Uterus (tissue), 4 donors: ENCODE data around the gene MTMR6. TPM values are rescaled to one million over a fixed set of nuclear protein-coding genes. Genes with fewer than 3 reads are reported as not detected.
A peak's percentile ranks its signal among the peaks of the same experiment; 100 is the strongest.
"Not testable (repeated sequence)": the region's sequence is repeated elsewhere in the genome, so short reads cannot be mapped to it uniquely, and the experiment has no call there.

Experiments
- DNase-seq, 2 donors: peaks; one replicate each; pipeline ENCODE4 v3.0.0-alpha.2; 2019 to 2020
- H3K27ac ChIP-seq, 2 donors: fragments of 200-600 bp; sonication (generic); 1 replicate in 1 of 2; 2 replicates in 1 of 2; pipeline ENCODE4 v1.5.1; 2016 to 2018
- H3K27me3 ChIP-seq, 2 donors: fragments of 200-600 bp; sonication (generic); one replicate each; pipeline ENCODE4 v1.5.1; 2018 to 2019; ENCODE audit warnings: control low read depth in 1 of 2
- H3K36me3 ChIP-seq, 2 donors: fragments of 200-600 bp; sonication (generic); one replicate each; pipeline ENCODE4 v1.5.1; 2019; ENCODE audit warnings: control low read depth in 1 of 2
- H3K4me1 ChIP-seq, 2 donors: fragments of 200-600 bp; sonication (generic); one replicate each; pipeline ENCODE4 v1.5.1; 2018 to 2019; ENCODE audit warnings: control low read depth in 1 of 2
- H3K4me3 ChIP-seq, 2 donors: fragments of 200-600 bp; sonication (generic); 1 replicate in 1 of 2; 2 replicates in 1 of 2; pipeline ENCODE4 v1.5.1; 2018 to 2019; ENCODE audit warnings: mild to moderate bottlenecking in 1 of 2
- H3K9me3 ChIP-seq, 2 donors: fragments of 200-600 bp; sonication (generic); one replicate each; pipeline ENCODE4 v1.5.1; 2019; ENCODE audit warnings: control low read depth in 1 of 2
- POLR2A ChIP-seq, 2 donors: fragments of 450-650 bp; IDR thresholded peaks; one replicate each; pipeline ENCODE4 v1.6.1; 2016; ENCODE audit warnings: antibody characterized with exemption in 2 of 2, mild to moderate bottlenecking in 1 of 2, moderate library complexity in 1 of 2
- intact Hi-C: fragments of 100-400 bp; cut with DNase I; formaldehyde crosslinking; loops from one replicate; pipeline ENCODE4 v1.15.1; 2023; ENCODE audit warnings: low total_unique reads
- total RNA-seq, 4 donors: library from RNA; depleted of rRNA in 3 of 4; stranded (reverse); fragments of >200 nt in 3 of 4; gene quantifications; one replicate each; pipeline versions ENCODE4 v1.1.0 to v1.2.4, GENCODE V29; 2014 to 2023
- TF ChIP-seq, protein P1 (sequence below), 4 experiments: fragments of 200-600 bp in 2 of 4; fragments of 450-650 bp in 2 of 4; sonication (generic) in 2 of 4; IDR thresholded peaks; one replicate each; pipeline ENCODE4 v1.5.1; 2016 to 2019; ENCODE audit warnings: antibody characterized with exemption in 4 of 4, mild to moderate bottlenecking in 2 of 4, moderate library complexity in 1 of 4
- donor health status: DM: yes; HTN: yes; CAD: no.

MTMR6 gene
- total RNA-seq, 4 donors from 2014 or later = 10.0 to 36.4 (median 27.3) TPM

DNA sequence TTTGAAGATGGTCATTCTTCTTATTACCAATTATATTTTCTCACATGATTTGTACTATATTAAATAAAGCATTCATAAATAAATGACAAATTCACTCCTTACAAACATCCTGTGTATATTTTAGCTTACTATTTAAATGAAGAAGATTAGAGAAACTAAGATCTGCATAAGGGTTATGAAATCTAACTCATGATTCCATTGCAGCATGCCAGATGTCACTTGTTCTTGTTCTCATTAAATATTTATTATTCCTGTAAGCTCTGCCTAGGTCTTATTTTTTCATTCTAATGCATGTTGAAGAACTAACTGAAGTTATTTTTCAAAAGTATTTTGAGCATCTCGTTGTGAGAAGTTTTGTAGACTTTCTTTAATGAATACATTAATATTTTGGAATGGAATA lies 32.5 kb upstream of the MTMR6 start:
- TF ChIP-seq, protein P1, sequence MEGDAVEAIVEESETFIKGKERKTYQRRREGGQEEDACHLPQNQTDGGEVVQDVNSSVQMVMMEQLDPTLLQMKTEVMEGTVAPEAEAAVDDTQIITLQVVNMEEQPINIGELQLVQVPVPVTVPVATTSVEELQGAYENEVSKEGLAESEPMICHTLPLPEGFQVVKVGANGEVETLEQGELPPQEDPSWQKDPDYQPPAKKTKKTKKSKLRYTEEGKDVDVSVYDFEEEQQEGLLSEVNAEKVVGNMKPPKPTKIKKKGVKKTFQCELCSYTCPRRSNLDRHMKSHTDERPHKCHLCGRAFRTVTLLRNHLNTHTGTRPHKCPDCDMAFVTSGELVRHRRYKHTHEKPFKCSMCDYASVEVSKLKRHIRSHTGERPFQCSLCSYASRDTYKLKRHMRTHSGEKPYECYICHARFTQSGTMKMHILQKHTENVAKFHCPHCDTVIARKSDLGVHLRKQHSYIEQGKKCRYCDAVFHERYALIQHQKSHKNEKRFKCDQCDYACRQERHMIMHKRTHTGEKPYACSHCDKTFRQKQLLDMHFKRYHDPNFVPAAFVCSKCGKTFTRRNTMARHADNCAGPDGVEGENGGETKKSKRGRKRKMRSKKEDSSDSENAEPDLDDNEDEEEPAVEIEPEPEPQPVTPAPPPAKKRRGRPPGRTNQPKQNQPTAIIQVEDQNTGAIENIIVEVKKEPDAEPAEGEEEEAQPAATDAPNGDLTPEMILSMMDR (IDR thresholded peaks at IDR 0.05) = no peak
- no peak for TF ChIP-seq POLR2A (IDR thresholded peaks at IDR 0.05)
- intact Hi-C loops = no loop called here
- Histone ChIP-seq H3K9me3 (no peaks in the 10 kb centered on the region), H3K36me3 (no peaks in the 10 kb centered on the region), H3K27me3 (no peaks in the 10 kb centered on the region), H3K27ac (no peak overlapping the region), H3K4me3 (no peak overlapping the region), H3K4me1 (no peaks in the 10 kb centered on the region)
- no peak for DNase-seq

DNA sequence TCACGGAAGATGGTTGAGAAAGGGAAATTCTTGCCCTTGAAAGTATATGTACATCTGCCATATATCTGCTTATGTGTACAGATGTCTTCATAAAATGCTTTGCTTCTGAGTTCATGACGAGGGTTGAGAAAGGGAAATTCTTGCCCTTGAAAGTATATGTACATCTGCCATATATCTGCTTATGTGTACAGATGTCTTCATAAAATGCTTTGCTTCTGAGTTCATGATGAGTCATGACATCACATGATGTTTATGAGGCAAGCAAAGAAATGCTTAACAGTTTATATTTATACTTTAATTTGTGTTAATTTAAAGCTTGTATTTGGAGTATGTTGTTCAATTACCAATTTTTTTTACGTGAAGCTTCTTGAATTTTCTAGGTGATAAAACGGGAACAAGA lies 31.7 kb upstream of the MTMR6 start:
- H3K9me3 ChIP-seq, H3K27ac ChIP-seq, intact Hi-C loops, DNase-seq, H3K27me3 ChIP-seq, H3K36me3 ChIP-seq, H3K4me1 ChIP-seq, H3K4me3 ChIP-seq: not testable (repeated sequence)

DNA sequence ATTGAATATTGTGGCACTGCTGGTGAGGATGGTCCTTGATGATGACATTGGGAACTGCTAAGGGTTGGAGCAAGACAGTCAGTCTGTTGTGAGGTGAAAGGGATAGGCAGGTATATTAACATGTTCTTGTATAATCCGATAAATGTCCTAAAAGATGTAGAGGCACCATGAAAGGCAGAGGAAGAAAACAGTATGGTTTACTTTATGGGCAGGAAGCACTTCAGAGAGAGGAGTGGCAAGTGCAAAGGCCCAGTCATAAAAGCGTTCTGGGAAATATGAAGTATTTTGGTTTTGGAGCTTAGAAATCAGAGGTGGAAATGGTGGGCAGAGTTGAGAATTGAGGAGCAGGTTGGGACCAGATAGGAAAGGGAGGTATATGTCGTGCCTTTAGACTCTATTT lies 23.6 kb upstream of the MTMR6 start:
- Histone ChIP-seq H3K36me3 (no peaks in the 10 kb centered on the region), H3K9me3 (no peaks in the 10 kb centered on the region), H3K4me3 (no peak overlapping the region), H3K27me3 (no peaks in the 10 kb centered on the region), H3K27ac (no peak overlapping the region), H3K4me1 (no peaks in the 10 kb centered on the region)
- intact Hi-C loops = no loop called here
- DNase-seq = no peak
- TF ChIP-seq, protein P1 (IDR thresholded peaks at IDR 0.05) = no peak
- TF ChIP-seq POLR2A (IDR thresholded peaks at IDR 0.05) = no peak

DNA sequence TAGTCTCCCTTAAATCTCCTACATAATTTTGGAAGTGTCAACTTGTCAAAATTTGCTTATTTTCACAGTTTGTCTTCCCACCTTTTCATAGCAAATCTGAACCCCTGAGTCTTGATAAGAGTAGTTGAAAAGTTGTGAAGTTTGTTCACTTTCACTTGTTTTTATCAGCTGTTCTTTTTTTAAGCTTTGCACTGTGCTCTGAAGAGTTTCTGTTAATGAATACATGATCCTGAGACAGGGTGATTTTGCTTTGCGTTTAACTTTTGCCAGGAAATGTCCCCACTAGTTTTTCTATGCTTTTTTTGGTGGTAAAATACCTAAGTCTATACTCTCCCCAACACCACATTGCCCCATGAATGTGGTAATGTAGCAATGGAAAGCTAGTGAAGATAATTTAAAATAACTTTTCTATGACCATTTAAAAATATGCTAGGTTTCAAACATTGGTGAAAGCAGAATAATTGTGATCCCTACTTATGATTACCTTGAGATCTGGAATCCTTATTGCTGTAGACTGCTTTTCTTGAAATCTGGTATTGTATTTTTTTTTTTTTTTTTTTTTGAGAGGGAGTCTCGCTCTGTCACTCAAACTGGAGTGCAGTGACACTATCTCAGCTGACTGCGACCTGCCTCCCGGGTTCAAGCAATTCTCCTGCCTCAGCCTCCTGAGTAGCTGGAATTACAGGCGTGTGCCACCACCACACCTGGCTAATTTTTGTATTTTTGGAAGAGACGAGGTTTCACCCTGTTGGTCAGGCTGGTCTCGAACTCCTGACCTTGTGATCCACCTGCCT lies 19.6 kb upstream of the MTMR6 start:
- intact Hi-C loops = no loop called here
- Histone ChIP-seq H3K4me3 (no peak overlapping the region), H3K36me3 (no peaks in the 10 kb centered on the region), H3K9me3 (no peaks in the 10 kb centered on the region), H3K27me3 (no peaks in the 10 kb centered on the region), H3K27ac (no peak overlapping the region), H3K4me1 (peaks cover 0 to 7% of the 10 kb centered on the region in 2 donors)
- TF ChIP-seq, protein P1 (IDR thresholded peaks at IDR 0.05) = no peak
- TF ChIP-seq POLR2A (IDR thresholded peaks at IDR 0.05) = no peak
- DNase-seq = no peak

DNA sequence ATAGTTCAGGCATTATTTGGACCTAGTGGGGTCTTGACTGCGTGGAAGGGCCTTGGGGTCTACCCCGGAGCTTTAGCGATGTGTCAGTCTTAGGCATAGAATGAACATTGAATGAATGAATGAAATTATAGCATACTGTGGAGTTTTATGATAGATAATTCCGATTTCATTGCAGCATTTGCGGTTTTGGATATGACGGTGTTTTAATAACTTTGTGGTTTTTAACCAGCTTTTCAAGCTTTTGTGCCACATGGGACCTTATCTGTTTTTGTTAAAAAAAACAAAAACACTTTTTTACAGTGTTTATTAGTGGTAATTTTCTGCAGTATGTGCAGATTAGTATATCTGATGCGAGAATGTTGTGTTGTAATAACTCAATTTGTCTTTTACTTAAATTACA lies 14.8 kb upstream of the MTMR6 start:
- peaks cover 0 to 7% of the 10 kb centered on the region in 2 donors for H3K4me1 ChIP-seq

More for the DNA sequence above, 14.8 kb upstream of the MTMR6 start:
- Histone ChIP-seq H3K9me3 (no peaks in the 10 kb centered on the region), H3K4me3 (peak overlapping the region; percentile 65 to 73), H3K27me3 (no peaks in the 10 kb centered on the region), H3K36me3 (no peaks in the 10 kb centered on the region), H3K27ac (peak overlapping the region; percentile 88 to 92)
- no peak for TF ChIP-seq POLR2A (IDR thresholded peaks at IDR 0.05)
- TF ChIP-seq, protein P1 (IDR thresholded peaks at IDR 0.05) = no peak
- DNase-seq = no peak
- intact Hi-C loops = no loop called here
